Panc1 (cell line): ENCODE results near the gene UNC13A.

Experiments
- CTCF ChIP-seq: fragments of 450-650 bp; IDR thresholded peaks from 2 replicates; pipeline ENCODE4 v1.5.1; 2017; ENCODE audit warnings: mild to moderate bottlenecking
- TCF7L2 ChIP-seq: IDR thresholded peaks from 2 replicates; pipeline ENCODE4 v1.6.1; 2011; ENCODE audit warnings: mild to moderate bottlenecking, low read depth, low read length, inconsistent platforms

- TF ChIP-seq CTCF, result no peak
- TF ChIP-seq TCF7L2, result no peak
Measured at GRCh38 chr19:17682273-17682672, 5.9 kb downstream of the UNC13A start.
